GM12892 (cell line): ENCODE data around the gene GPATCH1.

Experiments
- POLR2A ChIP-seq: IDR thresholded peaks from 2 replicates; pipeline ENCODE4 v1.6.1; 2011; ENCODE audit warnings: low read depth, low read length, control low read depth
- POLR2AphosphoS5 ChIP-seq: IDR thresholded peaks from 2 replicates; pipeline ENCODE4 v1.6.1; 2011; ENCODE audit warnings: low read depth, low read length, control low read depth
- TAF1 ChIP-seq: IDR thresholded peaks from 2 replicates; pipeline ENCODE4 v1.6.1; 2011; ENCODE audit warnings: low read depth, mild to moderate bottlenecking, control low read depth, low read length, borderline replicate concordance

DNA sequence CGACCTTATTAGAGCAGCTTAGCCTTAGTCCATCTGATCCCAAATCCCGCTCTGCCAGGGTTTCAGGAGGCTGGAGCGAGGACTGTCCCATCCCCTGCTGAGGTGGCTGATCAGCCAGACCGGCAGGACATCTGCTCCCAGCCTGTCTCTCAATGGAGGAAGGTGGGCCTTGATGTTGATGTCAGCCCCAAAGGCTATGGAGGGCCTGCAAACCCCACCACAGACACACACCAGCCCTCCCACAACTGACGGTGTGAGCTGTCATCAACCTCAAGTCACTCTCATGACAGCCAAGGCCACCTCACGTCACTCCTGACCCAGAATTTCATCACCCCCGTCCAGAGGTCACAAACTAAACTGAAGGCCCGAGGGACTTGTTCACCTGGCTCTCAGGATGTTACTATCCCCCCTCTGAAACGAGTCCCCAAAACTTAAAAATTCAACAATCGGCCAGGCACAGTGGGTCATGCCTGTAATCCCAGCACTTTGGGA, 41.8 kb upstream of the GPATCH1 start:
- TF ChIP-seq POLR2A (no peak), POLR2AphosphoS5 (no peak), TAF1 (no peak)
